A549 (cell line): ENCODE data around the gene SFT2D2.

Source experiments
- SREBF2 ChIP-seq: fragments of 450-650 bp; IDR thresholded peaks from 2 replicates; pipeline ENCODE4 v1.6.1; 2014; ENCODE audit warnings: mild to moderate bottlenecking, moderate library complexity
- TF ChIP-seq, protein P1 (sequence below): fragments of >200 bp; sonication (Bioruptor Twin); formaldehyde crosslinking; IDR thresholded peaks from 3 replicates; pipeline ENCODE4 v1.5.1; 2016

DNA sequence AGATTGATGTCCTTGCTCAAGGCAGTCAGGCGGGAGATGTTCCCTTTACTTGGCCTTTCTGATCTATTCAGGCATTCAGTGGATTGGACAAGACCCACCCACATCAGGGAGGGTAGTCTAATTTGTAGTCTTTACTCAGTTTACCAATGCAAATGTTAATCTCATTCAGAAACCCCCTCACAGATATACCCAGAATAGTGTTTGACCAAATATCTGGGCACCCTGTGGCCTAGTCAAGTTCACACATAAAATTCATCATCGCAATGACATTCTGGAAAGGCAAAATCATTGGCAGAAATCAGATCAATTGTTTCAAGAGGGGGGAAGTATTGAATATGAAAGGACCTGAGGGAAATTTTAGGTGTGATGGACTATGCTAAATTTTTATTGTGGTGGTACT is 12.5 kb upstream of the SFT2D2 start:
- no peak for TF ChIP-seq SREBF2
- TF ChIP-seq, protein P1, sequence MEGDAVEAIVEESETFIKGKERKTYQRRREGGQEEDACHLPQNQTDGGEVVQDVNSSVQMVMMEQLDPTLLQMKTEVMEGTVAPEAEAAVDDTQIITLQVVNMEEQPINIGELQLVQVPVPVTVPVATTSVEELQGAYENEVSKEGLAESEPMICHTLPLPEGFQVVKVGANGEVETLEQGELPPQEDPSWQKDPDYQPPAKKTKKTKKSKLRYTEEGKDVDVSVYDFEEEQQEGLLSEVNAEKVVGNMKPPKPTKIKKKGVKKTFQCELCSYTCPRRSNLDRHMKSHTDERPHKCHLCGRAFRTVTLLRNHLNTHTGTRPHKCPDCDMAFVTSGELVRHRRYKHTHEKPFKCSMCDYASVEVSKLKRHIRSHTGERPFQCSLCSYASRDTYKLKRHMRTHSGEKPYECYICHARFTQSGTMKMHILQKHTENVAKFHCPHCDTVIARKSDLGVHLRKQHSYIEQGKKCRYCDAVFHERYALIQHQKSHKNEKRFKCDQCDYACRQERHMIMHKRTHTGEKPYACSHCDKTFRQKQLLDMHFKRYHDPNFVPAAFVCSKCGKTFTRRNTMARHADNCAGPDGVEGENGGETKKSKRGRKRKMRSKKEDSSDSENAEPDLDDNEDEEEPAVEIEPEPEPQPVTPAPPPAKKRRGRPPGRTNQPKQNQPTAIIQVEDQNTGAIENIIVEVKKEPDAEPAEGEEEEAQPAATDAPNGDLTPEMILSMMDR: no peak
